Kidney (tissue), 14 donors: Measurements from ENCODE around the gene ECM1. TPM values are rescaled to one million over a fixed set of nuclear protein-coding genes. Genes with fewer than 3 reads are reported as not detected.

Source experiments
- DNase-seq, 5 donors: peaks; one replicate each; pipeline ENCODE4 v3.0.0-alpha.2; 2013 to 2020
- FAIRE-seq: peaks from 2 replicates; lab custom pipeline; 2012; peaks lifted over from hg19 to GRCh38; lab: Jason Lieb, UNC
- H3K27ac ChIP-seq, 2 donors: one replicate each; pipeline ENCODE4 v1.7.0; 2013; ENCODE audit warnings: low read depth in 2 of 2, low read length in 2 of 2, inconsistent platforms in 1 of 2
- H3K27me3 ChIP-seq: one replicate; pipeline ENCODE4 v1.7.1; 2013; ENCODE audit warnings: low read length, inconsistent platforms; ENCODE audit not compliant: control insufficient read depth, insufficient read depth
- H3K36me3 ChIP-seq, 3 donors: one replicate each; pipeline versions ENCODE4 v1.7.0 to v1.7.1; 2013; ENCODE audit warnings: low read length in 3 of 3, control low read depth in 1 of 3, inconsistent platforms in 1 of 3; ENCODE audit not compliant: insufficient read depth in 3 of 3, control insufficient read depth in 2 of 3
- H3K4me1 ChIP-seq, 3 donors: one replicate each; pipeline versions ENCODE4 v1.7.0 to v1.7.1; 2013; ENCODE audit warnings: low read length in 3 of 3, inconsistent platforms in 1 of 3, low read depth in 1 of 3; ENCODE audit not compliant: control insufficient read depth in 2 of 3, insufficient read depth in 2 of 3
- H3K4me3 ChIP-seq, 3 donors: one replicate each; pipeline versions ENCODE4 v1.7.0 to v1.8.1; 2013; ENCODE audit warnings: low read length in 3 of 3, control low read depth in 1 of 3, inconsistent platforms in 1 of 3
- H3K9ac ChIP-seq, 3 donors: one replicate each; pipeline versions ENCODE4 v1.7.0 to v1.7.1; 2013; ENCODE audit warnings: low read length in 3 of 3, control low read depth in 1 of 3, inconsistent platforms in 1 of 3
- H3K9me3 ChIP-seq, 3 donors: one replicate each; pipeline versions ENCODE4 v1.7.0 to v1.7.1; 2013; ENCODE audit warnings: low read length in 3 of 3, control low read depth in 1 of 3, inconsistent platforms in 1 of 3; ENCODE audit not compliant: control insufficient read depth in 2 of 3, insufficient read depth in 1 of 3
- intact Hi-C: fragments of 100-400 bp; cut with DNase I; formaldehyde crosslinking; loops from one replicate; pipeline ENCODE4 v1.11.1; 2022
- polyA plus RNA-seq: library from polyadenylated mRNA; stranded (reverse); fragments of 350-450 nt; fragmentation: Illumina TruSeq; extraction: RNeasy Lipid Tissue Mini Kit (QIAGEN cat#74804); gene quantifications from one replicate; pipeline ENCODE4 v1.2.3, GENCODE V29; 2014; ENCODE audit warnings: low read depth, low replicate concordance; ENCODE audit not compliant: insufficient read depth
- total RNA-seq: library from RNA; stranded (reverse); fragmentation: NEBNext Ultra II Directional; extraction: Animal tissue kit (Norgen Biotek cat#: 25700); gene quantifications from one replicate; pipeline ENCODE4 v1.2.1, GENCODE V29; 2021
- TF ChIP-seq, protein P1 (sequence below): IDR thresholded peaks from 3 replicates; pipeline ENCODE4 v1.5.1; 2012; ENCODE audit warnings: mild to moderate bottlenecking, moderate library complexity, borderline replicate concordance; ENCODE audit not compliant: insufficient read depth; ENCODE audit errors: extremely low read depth
- donor health status: control.
- donor health status: control.
- donor health status: control.
- donor health status: control.
- donor health status: control.
- donor health status: DM: yes; HTN: yes; CAD: no.
- donor health status: Normal renal cell carcinoma (clear cell type).

The ECM1 gene
- total and polyA plus RNA-seq, 2 donors from 2014 or later, result 9.2 to 36.4 TPM

DNA sequence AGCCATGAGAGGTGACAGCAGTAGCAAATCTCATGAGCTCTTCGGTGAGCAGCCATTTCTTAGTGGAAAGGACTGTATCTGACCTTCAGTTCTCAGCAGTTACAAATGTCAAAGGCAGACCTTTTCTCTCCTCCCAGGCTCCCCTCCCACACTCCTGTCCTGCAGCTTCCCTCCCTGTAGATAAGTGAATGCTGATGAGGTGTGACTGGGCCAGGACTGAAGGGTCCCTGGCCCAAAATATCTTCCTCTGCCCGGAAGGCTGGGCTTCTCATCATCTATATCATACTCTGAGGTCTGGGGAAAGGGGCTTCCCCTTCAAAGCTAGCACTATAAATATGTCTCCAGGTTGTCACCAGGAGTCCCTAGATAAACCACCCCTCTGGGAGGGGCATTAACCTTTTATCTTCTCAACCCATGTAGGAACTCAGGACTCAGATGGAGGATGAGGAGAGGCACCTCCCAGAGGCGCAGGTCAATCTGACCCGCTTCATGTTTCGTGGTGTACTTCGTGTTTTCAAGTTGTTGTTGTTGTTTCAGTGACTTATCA, 37.6 kb downstream of the ECM1 start:
- Histone ChIP-seq H3K36me3 (no peaks in the 10 kb centered on the region), H3K4me3 (no peak overlapping the region), H3K27ac (no peak overlapping the region), H3K4me1 (peaks cover 0 to 3% (median 0%) of the 10 kb centered on the region in 3 donors), H3K27me3 (no peaks in the 10 kb centered on the region), H3K9me3 (no peaks in the 10 kb centered on the region), H3K9ac (no peak overlapping the region)
- TF ChIP-seq, protein P1, sequence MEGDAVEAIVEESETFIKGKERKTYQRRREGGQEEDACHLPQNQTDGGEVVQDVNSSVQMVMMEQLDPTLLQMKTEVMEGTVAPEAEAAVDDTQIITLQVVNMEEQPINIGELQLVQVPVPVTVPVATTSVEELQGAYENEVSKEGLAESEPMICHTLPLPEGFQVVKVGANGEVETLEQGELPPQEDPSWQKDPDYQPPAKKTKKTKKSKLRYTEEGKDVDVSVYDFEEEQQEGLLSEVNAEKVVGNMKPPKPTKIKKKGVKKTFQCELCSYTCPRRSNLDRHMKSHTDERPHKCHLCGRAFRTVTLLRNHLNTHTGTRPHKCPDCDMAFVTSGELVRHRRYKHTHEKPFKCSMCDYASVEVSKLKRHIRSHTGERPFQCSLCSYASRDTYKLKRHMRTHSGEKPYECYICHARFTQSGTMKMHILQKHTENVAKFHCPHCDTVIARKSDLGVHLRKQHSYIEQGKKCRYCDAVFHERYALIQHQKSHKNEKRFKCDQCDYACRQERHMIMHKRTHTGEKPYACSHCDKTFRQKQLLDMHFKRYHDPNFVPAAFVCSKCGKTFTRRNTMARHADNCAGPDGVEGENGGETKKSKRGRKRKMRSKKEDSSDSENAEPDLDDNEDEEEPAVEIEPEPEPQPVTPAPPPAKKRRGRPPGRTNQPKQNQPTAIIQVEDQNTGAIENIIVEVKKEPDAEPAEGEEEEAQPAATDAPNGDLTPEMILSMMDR, result no peak
- FAIRE-seq (no peak), DNase-seq (no peak)
- intact Hi-C loops, result no loop called here

DNA sequence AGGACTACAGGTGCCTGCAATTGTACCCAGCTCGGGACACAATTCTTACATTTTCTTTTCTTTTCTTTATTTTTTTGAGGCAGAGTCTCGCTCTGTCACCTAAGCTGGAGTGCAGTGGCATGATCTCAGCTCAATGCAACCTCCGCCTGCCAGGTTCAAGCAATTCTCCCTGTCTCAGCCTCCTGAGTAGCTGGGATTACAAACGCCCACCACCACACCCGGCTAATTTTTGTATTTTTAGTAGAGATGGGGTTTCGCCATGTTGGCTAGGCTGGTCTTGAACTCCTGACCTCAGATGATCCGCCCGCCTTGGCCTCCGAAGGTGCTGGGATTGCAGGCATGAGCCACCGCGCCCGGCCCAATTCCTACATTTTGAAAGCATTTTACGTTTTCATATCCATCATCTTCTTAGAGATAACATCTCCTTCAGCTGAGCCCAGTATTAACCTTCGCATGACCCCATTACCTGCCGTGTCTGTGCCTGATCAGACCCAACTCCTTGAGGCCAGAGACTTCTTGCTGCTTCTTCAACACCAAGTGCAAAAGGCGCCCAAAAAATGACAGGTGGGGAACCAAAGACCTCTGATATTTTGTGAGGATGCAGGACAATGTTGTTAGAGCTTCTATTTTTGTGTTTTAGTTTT, 38.5 kb downstream of the ECM1 start:
- Histone ChIP-seq H3K4me1 (peaks cover 0 to 3% (median 0%) of the 10 kb centered on the region in 3 donors), H3K4me3 (no peak overlapping the region), H3K27ac (no peak overlapping the region), H3K36me3 (no peaks in the 10 kb centered on the region), H3K9ac (no peak overlapping the region), H3K27me3 (no peaks in the 10 kb centered on the region), H3K9me3 (no peaks in the 10 kb centered on the region)
- intact Hi-C loops, result no loop called here
- no peak for FAIRE-seq
- TF ChIP-seq, protein P1, result no peak
- no peak for DNase-seq

DNA sequence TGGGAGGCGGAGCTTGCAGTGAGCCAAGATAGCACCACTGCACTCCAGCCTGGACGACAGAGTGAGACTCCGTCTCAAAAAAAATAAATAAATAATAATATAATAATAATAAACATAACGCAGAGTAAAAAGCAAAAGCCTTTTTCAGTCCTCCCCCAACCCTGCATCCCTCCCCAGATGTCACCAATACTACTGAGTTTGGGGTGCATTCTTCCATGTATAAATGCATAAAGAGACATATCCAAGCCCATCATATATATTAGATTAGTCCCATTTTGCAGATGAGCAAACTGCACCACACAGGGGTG, 40.4 kb downstream of the ECM1 start:
- Histone ChIP-seq H3K36me3 (no peaks in the 10 kb centered on the region), H3K4me3 (peak overlapping the region; percentile 41 to 66 (median 55)), H3K9ac (peak overlapping the region in 2 of 3 donors; percentile 35 to 58), H3K9me3 (no peaks in the 10 kb centered on the region), H3K27me3 (no peaks in the 10 kb centered on the region), H3K4me1 (peaks cover 0 to 12% (median 7%) of the 10 kb centered on the region in 3 donors), H3K27ac (no peak overlapping the region)
- DNase-seq (no peak), FAIRE-seq (no peak)
- intact Hi-C loops, result no loop called here
- TF ChIP-seq, protein P1, result no peak
